Osteoblast (primary cell): ENCODE results near the gene FIP1L1. TPM values are rescaled to one million over a fixed set of nuclear protein-coding genes. Genes with fewer than 3 reads are reported as not detected.

Experiments
- DNase-seq: peaks from one replicate; pipeline ENCODE4 v3.0.0; 2011; ENCODE audit warnings: low spot score, mixed read lengths; ENCODE audit not compliant: insufficient read length; ENCODE audit errors: missing footprints
- H2AFZ ChIP-seq: 2 replicates; pipeline ENCODE4 v1.6.0; 2011; ENCODE audit warnings: mild to moderate bottlenecking, low read length
- H3K27ac ChIP-seq: 2 replicates; pipeline ENCODE4 v1.5.1; 2011; ENCODE audit warnings: mild to moderate bottlenecking, low read depth, low read length, moderate library complexity
- H3K27me3 ChIP-seq: 2 replicates; pipeline ENCODE4 v1.6.0; 2012; ENCODE audit warnings: mild to moderate bottlenecking, control low read depth, inconsistent platforms, low read length, moderate library complexity; ENCODE audit not compliant: insufficient read depth
- H3K36me3 ChIP-seq: 2 replicates; pipeline ENCODE4 v1.5.1; 2011; ENCODE audit warnings: mild to moderate bottlenecking, low read length, control low read depth, moderate library complexity; ENCODE audit not compliant: insufficient read depth
- H3K4me1 ChIP-seq: 2 replicates; pipeline ENCODE4 v1.5.1; 2011; ENCODE audit warnings: mild to moderate bottlenecking, low read length, control low read depth, moderate library complexity; ENCODE audit not compliant: insufficient read depth
- H3K4me2 ChIP-seq: 2 replicates; pipeline ENCODE4 v1.6.0; 2011; ENCODE audit warnings: mild to moderate bottlenecking, low read length; ENCODE audit not compliant: insufficient read depth
- H3K4me3 ChIP-seq: fragments of 200-600 bp; sonication (generic); 3 replicates; pipeline ENCODE4 v1.5.1; 2012; ENCODE audit warnings: mild to moderate bottlenecking, low read length, inconsistent platforms; ENCODE audit not compliant: insufficient read depth
- H3K79me2 ChIP-seq: 2 replicates; pipeline ENCODE4 v1.6.0; 2012; ENCODE audit warnings: mild to moderate bottlenecking, low read length, control low read depth, inconsistent platforms; ENCODE audit not compliant: insufficient read depth
- H3K9me3 ChIP-seq: 2 replicates; pipeline ENCODE4 v1.5.1; 2011; ENCODE audit warnings: low read depth, low read length, control low read depth
- H4K20me1 ChIP-seq: 2 replicates; pipeline ENCODE4 v1.6.0; 2012; ENCODE audit warnings: mild to moderate bottlenecking, low read length, control low read depth; ENCODE audit not compliant: insufficient read depth
- CTCF ChIP-seq: IDR thresholded peaks from 2 replicates; pipeline ENCODE4 v1.5.1; 2011; ENCODE audit warnings: mild to moderate bottlenecking, low read depth, low read length, moderate library complexity; ENCODE audit errors: extremely low read depth
- total RNA-seq: library from RNA; depleted of rRNA; stranded (reverse); fragments of >200 nt; gene quantifications from 2 replicates; pipeline ENCODE4 v1.2.3, GENCODE V29; 2012

Gene FIP1L1
- total RNA-seq, 1 donor, result 78.2 TPM

- no peaks in the 10 kb centered on the region for H3K9me3 ChIP-seq
- H3K4me2 ChIP-seq, result no peak overlapping the region
- H3K4me1 ChIP-seq, result no peaks in the 10 kb centered on the region
- no peaks in the 10 kb centered on the region for H3K79me2 ChIP-seq
- no peaks in the 10 kb centered on the region for H4K20me1 ChIP-seq
- H3K36me3 ChIP-seq, result no peaks in the 10 kb centered on the region
- DNase-seq, result no peak
- no peak for TF ChIP-seq CTCF
- no peak overlapping the region for H2AFZ ChIP-seq
- no peak overlapping the region for H3K4me3 ChIP-seq
- H3K27me3 ChIP-seq, result no peaks in the 10 kb centered on the region
- H3K27ac ChIP-seq, result no peak overlapping the region
Measured at GRCh38 chr4:53499791-53500190, 122.3 kb downstream of the FIP1L1 start.

- H4K20me1 ChIP-seq, result no peaks in the 10 kb centered on the region
- H3K27me3 ChIP-seq, result no peaks in the 10 kb centered on the region
Measured at GRCh38 chr4:53500546-53500945, 123.1 kb downstream of the FIP1L1 start.

GRCh38 chr4:53501561-53501960 is 124.1 kb downstream of the FIP1L1 start:
- Histone ChIP-seq H3K27me3 (no peaks in the 10 kb centered on the region), H3K4me1 (no peaks in the 10 kb centered on the region), H2AFZ (no peak overlapping the region), H4K20me1 (no peaks in the 10 kb centered on the region), H3K4me2 (no peak overlapping the region), H3K79me2 (no peaks in the 10 kb centered on the region), H3K36me3 (no peaks in the 10 kb centered on the region), H3K9me3 (no peaks in the 10 kb centered on the region), H3K4me3 (no peak overlapping the region), H3K27ac (no peak overlapping the region)
- TF ChIP-seq CTCF, result no peak
- DNase-seq, result no peak

More at GRCh38 chr4:53500546-53500945, 123.1 kb downstream of the FIP1L1 start:
- Histone ChIP-seq H3K9me3 (no peaks in the 10 kb centered on the region), H3K4me2 (no peak overlapping the region), H3K36me3 (no peaks in the 10 kb centered on the region), H3K4me1 (no peaks in the 10 kb centered on the region), H2AFZ (no peak overlapping the region), H3K4me3 (no peak overlapping the region), H3K79me2 (no peaks in the 10 kb centered on the region), H3K27ac (no peak overlapping the region)
- DNase-seq, result no peak
- no peak for TF ChIP-seq CTCF

- peaks cover 4% of the 10 kb centered on the region for H3K4me1 ChIP-seq
- no peak for TF ChIP-seq CTCF
- H3K27ac ChIP-seq, result no peak overlapping the region
- H3K4me2 ChIP-seq, result no peak overlapping the region
- H3K36me3 ChIP-seq, result no peaks in the 10 kb centered on the region
- no peak overlapping the region for H2AFZ ChIP-seq
- H4K20me1 ChIP-seq, result no peaks in the 10 kb centered on the region
- no peaks in the 10 kb centered on the region for H3K9me3 ChIP-seq
- H3K4me3 ChIP-seq, result no peak overlapping the region
- H3K79me2 ChIP-seq, result no peaks in the 10 kb centered on the region
- no peak for DNase-seq
- no peaks in the 10 kb centered on the region for H3K27me3 ChIP-seq
Measured at GRCh38 chr4:53502094-53502493, 124.7 kb downstream of the FIP1L1 start.
